Ishikawa (cell line): ENCODE results near the gene KCNT1.

Experiments used
- CEBPB ChIP-seq: IDR thresholded peaks from 2 replicates; pipeline ENCODE4 v1.6.1; 2012
- EP300 ChIP-seq: IDR thresholded peaks from 2 replicates; pipeline ENCODE4 v1.6.1; 2012; ENCODE audit warnings: borderline replicate concordance
- FOXM1 ChIP-seq: IDR thresholded peaks from 2 replicates; pipeline ENCODE4 v1.6.1; 2012; ENCODE audit warnings: low read depth, borderline replicate concordance
- MAX ChIP-seq: IDR thresholded peaks from 2 replicates; pipeline ENCODE4 v1.6.1; 2012
- NFIC ChIP-seq: IDR thresholded peaks from 2 replicates; pipeline ENCODE4 v1.6.1; 2012
- RAD21 ChIP-seq: IDR thresholded peaks from 2 replicates; pipeline ENCODE4 v1.6.1; 2012; ENCODE audit warnings: low read depth
- REST ChIP-seq: IDR thresholded peaks from 2 replicates; pipeline ENCODE4 v1.6.1; 2012; ENCODE audit warnings: low read depth, mild to moderate bottlenecking
- TAF1 ChIP-seq: IDR thresholded peaks from 2 replicates; pipeline ENCODE4 v1.6.1; 2012; ENCODE audit warnings: low read depth, mild to moderate bottlenecking
- TCF12 ChIP-seq: IDR thresholded peaks from 2 replicates; pipeline ENCODE4 v1.6.1; 2012; ENCODE audit warnings: low read depth
- YY1 ChIP-seq: IDR thresholded peaks from 2 replicates; pipeline ENCODE4 v1.6.1; 2012; ENCODE audit warnings: low read depth
- ZBTB7A ChIP-seq: IDR thresholded peaks from 2 replicates; pipeline ENCODE4 v1.6.1; 2012; ENCODE audit warnings: low read depth

- no peak for TF ChIP-seq RAD21
- TF ChIP-seq NFIC: no peak
- no peak for TF ChIP-seq ZBTB7A
- TF ChIP-seq TAF1: no peak
- TF ChIP-seq FOXM1: no peak
- TF ChIP-seq REST: no peak
- no peak for TF ChIP-seq YY1
- TF ChIP-seq MAX: no peak
- no peak for TF ChIP-seq TCF12
- TF ChIP-seq EP300: no peak
- TF ChIP-seq CEBPB: no peak
These were observed 71.7 kb downstream of the KCNT1 start for GRCh38 chr9:135773530-135774238.
